Measurements from ENCODE around the gene SINHCAF.

Gene SINHCAF

GRCh38 chr12:31337952-31338351 is 12.0 kb upstream of the SINHCAF start:
- no peak for DNase-seq (ENCODE audit: low read depth in 2 of 2)

GRCh38 chr12:31331242-31331641 is 5.3 kb upstream of the SINHCAF start:
- no peak for DNase-seq (ENCODE audit: low read depth in 2 of 2)

GRCh38 chr12:31326736-31327659 is 1.0 kb upstream of the SINHCAF start:
- DNase-seq (ENCODE audit: low read depth in 2 of 2): no peak

GRCh38 chr12:31325524-31325875 is 450 bp downstream of the SINHCAF start:
- DNase-seq (ENCODE audit: low read depth in 2 of 2): no peak

DNA sequence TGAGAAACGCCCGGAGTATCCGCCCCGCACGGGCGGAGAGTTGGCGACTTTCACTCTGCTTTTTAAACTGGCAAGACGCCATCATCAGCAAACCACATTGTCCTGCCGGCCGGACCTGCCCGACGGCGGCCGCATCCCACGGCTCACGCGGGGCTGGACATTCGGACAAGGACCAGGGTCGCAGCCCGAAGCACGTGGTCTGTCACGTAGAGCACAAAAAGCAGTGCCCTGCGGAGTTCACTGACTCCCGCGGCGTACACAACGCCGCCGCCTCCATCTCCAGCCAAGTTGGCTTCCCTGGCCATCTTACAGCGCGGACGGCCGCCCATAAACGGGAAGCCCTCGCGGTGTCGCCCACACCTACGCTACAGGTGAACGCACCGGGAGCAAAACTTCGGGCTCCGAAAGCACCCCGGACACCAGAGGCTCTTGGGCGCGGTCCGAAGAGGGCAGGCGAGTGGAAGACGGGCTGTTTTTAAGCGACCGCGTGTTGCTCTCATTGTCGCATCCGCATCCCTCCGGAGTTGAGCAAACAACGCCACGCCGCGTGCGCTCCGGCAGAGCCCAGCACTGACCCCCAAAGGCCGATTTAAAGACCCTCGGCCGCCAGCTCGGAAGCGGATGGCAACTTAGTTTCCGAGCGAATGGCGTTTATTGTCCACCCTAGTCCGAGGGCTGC is 966 bp downstream of the SINHCAF start:
- no peak for DNase-seq (ENCODE audit: low read depth in 2 of 2)

DNA sequence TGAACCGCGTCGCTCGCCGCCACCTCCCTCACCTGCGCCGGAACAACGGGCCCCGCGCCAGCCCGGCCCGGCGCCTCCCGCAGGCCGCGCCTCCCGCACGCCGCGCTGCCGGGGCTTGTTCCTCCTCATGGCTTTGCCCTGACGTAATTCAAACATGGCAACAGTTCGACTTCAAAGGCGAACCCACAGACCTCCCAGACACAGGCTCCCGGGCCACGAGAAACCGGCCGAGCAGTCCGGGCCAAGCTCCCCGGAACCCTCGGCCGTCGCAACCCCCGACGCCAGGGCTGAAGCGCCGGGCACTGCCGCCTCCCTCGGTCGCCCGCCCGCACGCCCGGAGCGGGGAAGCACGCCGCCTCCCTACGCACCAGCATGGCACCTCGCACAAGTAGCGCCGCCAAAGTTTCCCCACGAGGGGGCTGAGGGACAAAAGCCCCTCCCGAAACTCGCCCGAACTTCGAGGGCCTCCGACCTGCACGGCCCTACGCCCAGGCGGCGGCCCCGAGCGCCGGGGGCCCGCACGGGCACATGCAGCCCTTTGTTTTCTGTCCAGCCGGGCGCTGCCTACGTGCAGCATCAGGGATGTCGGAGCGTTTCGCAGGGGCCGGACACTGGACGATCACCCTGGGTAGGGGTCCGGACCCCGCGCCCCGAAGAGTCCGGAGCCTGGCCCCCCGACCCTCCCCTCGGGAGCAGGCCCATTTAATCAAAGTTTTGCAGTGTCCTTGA is 1.7 kb downstream of the SINHCAF start:
- DNase-seq (ENCODE audit: low read depth in 2 of 2): peak in 1 of 2 experiments; percentile 38

DNA sequence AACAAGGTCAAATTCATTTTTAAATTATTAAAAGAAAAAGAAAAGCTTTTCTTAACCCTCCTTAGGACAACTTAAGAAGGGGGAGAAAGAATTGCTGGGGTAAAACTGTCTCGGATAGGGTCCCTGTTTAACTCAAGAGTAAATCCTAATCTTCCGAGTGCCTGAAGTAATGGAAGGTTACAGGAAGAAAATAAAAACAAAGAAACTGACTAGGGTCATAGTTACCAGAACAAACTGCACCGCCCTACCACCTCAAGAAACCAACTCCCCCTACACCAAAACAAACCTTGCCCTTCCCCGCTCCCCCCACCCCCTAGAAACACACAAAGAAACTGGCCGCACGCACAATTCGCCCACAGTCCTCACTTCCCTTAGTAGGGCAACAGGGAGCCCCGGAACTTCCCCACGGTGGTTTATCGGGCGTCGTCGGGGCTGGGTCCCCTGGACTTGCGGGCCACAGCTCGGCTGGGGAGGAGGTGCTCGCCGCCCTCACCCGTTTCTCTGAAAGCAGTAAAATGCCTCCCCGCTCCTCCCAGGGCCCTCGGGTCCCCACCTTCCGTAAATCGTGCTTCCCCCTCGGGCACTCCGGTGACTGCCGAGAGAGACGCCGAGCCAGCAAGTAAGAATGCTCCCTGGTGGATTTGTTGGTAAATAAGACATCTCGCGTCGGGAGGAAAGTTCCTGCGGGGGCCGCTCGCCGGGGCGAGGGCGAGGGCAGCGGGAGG is 2.4 kb downstream of the SINHCAF start:
- no peak for DNase-seq (ENCODE audit: low read depth in 2 of 2)

GRCh38 chr12:31322801-31323207 is 3.1 kb downstream of the SINHCAF start:
- no peak for DNase-seq (ENCODE audit: low read depth in 2 of 2)

- no peak for DNase-seq (ENCODE audit: low read depth in 2 of 2)
Measured at GRCh38 chr12:31321897-31322228, 4.1 kb downstream of the SINHCAF start.

DNA sequence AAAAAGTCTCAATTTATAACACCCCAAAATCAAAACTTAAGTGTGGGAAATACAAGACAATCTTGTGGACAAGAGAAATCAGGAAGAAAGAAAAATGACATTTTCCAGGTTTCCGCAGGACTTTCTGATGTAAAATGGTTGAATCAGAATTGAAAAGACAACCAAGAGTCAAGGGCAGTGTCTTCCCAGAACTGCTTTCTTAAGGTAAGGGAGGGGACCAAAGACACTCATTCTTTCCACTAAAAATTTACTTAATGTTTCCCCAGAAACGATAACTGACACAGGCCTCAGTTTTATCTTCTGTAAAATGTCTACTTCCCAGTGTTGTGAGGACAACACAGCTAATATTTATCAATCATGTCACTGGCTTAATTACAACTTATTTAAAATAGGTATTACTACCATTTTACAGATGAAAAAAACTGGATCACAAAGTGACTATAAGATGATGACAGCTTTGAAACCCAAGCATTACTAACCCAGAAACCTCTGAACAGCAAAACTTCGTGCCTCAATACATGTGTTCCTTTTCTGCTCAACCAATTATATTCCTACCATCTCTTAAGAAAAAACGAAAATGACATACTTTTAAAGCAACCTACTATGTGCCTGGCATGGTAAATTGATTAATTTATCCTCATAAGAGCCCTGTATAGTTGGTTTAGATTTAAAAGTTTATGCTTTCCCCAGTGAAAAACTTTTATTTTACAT is 4.6 kb downstream of the SINHCAF start:
- DNase-seq (ENCODE audit: low read depth in 2 of 2): no peak

GRCh38 chr12:31318657-31319269 is 7.2 kb downstream of the SINHCAF start:
- no peak for DNase-seq (ENCODE audit: low read depth in 2 of 2)

DNA sequence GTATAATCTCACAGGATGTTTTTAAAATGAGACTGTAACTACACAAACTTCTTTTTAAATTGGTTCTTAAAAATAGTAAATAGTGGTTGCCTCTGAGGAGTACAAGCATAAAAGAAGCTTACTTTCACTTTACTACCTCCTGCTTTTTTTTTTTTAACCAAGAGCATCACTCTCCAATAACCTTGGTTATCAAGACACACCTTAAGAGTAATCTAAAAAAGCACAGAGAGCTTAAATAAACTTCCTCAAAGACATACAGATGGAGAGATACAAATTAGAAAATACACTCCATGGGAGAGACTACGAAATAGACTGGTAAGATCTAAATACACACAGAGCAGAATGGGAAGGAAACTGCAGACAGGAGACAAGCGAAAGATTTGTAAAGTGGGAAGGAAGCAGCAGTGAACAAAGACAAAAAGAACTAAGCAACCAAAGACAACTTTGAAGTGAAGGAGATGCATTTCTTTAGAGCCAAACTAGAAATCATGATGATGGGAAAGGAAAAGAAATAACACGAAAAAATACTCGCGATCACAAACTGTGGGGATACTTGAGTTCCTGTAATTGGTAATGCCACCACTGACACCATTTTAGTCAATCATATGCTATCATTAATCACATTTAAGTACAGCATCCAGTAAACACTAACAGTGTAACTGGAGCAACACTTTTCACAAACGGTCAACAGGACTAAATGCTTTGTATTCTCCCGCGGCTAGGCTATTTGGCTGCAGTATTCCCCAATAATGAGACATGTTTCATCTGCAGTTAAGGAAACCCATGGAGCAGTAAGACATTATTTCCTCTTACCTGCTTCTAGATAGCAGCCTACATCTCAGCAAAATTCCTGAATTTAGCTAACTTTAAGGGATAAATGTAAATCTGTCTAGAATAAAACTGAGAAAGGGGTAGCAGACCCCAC is 8.2 kb downstream of the SINHCAF start:
- no peak for DNase-seq (ENCODE audit: low read depth in 2 of 2)

- no peak for DNase-seq (ENCODE audit: low read depth in 2 of 2)
Measured at GRCh38 chr12:31316891-31317290, 9.1 kb downstream of the SINHCAF start.

DNA sequence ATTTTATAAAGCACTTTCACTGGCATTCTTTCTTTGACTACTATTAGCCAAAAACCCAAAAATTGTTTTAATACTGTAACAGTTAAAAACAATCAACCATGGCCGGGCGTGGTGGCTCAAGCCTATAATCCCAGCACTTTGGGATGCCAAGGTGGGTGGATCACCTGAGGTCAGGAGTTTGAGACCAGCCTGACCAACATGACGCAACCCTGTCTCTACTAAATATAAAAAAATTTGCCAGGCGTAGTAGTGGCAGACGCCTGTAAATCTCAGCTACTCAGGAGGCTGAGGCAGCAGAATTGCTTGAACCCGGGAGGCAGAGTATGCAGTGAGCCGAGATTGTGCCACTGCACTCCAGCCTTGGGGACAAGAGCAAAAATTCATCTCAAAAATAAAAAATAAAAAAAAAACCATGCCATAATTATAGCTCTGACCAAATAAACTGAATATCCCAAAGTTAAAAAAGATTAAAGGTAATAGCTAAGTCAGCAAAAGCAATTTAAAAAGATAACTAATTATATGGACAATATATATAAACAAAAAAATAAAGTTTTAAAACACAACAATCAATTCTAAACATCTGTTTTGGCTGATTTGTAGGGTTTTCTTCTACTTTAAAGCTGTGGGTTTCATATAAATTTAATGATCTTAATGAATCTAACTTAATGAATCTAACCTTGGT is 10.0 kb downstream of the SINHCAF start:
- DNase-seq (ENCODE audit: low read depth in 2 of 2): no peak

DNA sequence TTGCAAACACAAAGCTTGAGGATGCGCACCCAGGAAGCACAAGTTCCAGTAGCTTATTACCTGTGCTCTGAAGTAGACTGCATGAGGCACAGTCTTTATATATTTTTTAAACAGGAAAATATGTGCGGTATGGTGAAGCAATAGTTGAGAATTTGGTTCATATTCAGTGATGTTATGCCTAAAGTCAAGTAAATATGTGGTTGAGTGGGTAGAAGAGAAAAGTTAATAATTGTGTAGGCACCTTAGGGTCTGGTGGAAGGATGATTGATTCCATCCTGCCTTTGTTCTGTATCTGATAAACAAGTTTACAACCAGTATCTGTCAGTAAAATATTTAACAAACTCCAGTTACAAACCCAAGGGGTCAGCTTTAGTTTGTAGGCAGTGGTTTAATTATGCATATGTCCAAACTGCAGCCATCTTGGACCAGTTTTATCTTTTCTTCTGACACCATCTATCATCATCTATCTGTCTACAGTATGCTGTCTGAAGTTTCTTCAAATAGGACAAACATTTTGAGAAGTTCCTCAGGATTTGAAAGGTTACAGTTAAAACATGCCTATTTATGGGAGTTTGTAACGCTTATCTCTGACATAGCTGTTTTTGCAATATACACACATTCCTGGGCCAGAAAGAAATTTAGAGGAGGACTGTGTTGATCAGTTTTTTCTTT is 10.8 kb downstream of the SINHCAF start:
- no peak for DNase-seq (ENCODE audit: low read depth in 2 of 2)

DNA sequence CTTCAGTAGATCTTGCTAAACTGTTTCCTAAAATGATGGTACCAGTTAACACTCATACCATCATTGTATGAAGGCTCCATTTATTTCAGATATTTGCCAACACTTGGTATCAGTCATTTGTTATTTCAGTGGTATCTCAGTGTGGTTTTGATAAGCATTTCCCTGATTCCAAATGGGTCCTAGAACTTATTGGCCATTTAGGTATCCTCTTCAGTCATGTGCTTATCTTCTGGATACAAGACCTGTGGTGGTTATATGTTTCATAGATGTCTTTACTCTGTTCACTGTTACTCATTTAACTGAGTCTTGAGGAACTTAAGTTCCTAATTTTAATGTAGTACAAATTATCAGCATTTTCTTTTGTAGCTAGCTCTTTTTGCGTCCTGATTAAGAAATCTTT is 13.5 kb downstream of the SINHCAF start:
- no peak for DNase-seq (ENCODE audit: low read depth in 2 of 2)

DNA sequence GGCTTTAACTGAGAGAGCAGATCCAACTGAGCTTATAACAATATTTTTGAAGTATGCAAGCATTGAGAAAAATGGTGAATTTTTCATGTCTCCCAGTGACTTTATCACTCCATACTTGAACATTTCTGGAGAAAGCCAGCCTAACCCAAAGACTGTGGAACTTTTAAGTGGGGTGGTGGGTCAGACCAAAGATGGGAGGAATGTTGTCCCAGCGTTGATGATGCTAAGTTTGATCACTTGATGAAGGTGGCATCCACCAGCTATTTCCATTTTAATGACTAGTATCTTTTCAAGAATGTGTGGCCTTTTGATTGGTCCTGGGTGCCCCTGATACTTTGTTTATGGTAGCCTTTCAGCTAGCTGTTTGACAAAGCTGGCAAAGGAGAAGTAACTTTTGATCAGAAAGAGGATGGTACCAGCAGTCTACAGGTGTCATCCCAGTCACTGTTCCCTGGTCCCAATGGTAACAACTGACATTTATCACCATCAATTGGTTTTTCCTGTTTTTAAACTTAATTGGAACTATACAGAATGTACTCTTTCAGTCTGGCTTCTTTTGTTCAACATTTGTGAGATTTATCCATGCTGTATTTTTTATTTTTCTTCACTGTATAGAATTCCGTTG is 14.2 kb downstream of the SINHCAF start:
- no peak for DNase-seq (ENCODE audit: low read depth in 2 of 2)

- DNase-seq (ENCODE audit: low read depth in 2 of 2): no peak
Measured at GRCh38 chr12:31310488-31310887, 15.5 kb downstream of the SINHCAF start.

Measured in fibroblast of skin of left quadriceps (primary cell).